PC-3 (cell line): Measurements from ENCODE around the gene CPT1A.

ENCODE experiments used
- CTCF ChIP-seq: fragments of 300-600 bp; sonication (generic); conservative IDR thresholded peaks from 2 replicates; pipeline ENCODE4 v1.5.1; 2017; ENCODE audit warnings: antibody characterized with exemption, low read depth, mild to moderate bottlenecking, low read length
- EZH2 ChIP-seq: fragments of 300-600 bp; sonication (generic); IDR thresholded peaks from one replicate; pipeline ENCODE4 v1.6.1; 2017; ENCODE audit warnings: antibody characterized with exemption, mild to moderate bottlenecking, low read length; ENCODE audit not compliant: unreplicated experiment
- EZH2phosphoT487 ChIP-seq: fragments of 300-600 bp; sonication (generic); IDR thresholded peaks from 2 replicates; pipeline ENCODE4 v1.6.1; 2018; ENCODE audit warnings: mild to moderate bottlenecking, antibody characterized with exemption, low read length, borderline replicate concordance

- TF ChIP-seq CTCF, result no peak
- no peak for TF ChIP-seq EZH2phosphoT487
- no peak for TF ChIP-seq EZH2
Measured at GRCh38 chr11:68882391-68882790, 40.7 kb upstream of the CPT1A start.
